Tibial nerve (tissue), 4 donors: ENCODE measurements around the gene ADGRL3.

ENCODE experiments used
- CTCF ChIP-seq, 5 experiments: fragments of 200-600 bp in 3 of 5; fragments of 450-650 bp in 2 of 5; sonication (generic) in 3 of 5; IDR thresholded peaks; one replicate each; pipeline ENCODE4 v1.5.1; 2016 to 2019; ENCODE audit warnings: antibody characterized with exemption in 5 of 5, mild to moderate bottlenecking in 3 of 5, moderate library complexity in 2 of 5
- EP300 ChIP-seq, 2 donors: sonication (generic); formaldehyde crosslinking; IDR thresholded peaks; one replicate each; pipeline ENCODE4 v1.6.1; 2017; ENCODE audit warnings: antibody characterized with exemption in 2 of 2, mild to moderate bottlenecking in 1 of 2
- POLR2A ChIP-seq, 2 donors: fragments of 450-650 bp; IDR thresholded peaks; one replicate each; pipeline ENCODE4 v1.6.1; 2017; ENCODE audit warnings: antibody characterized with exemption in 2 of 2, mild to moderate bottlenecking in 2 of 2, moderate library complexity in 2 of 2

GRCh38 chr4:61332693-61333092, 132.6 kb downstream of the ADGRL3 start:
- TF ChIP-seq CTCF (IDR thresholded peaks at IDR 0.05) = no peak
- no peak for TF ChIP-seq EP300 (IDR thresholded peaks at IDR 0.05)
- no peak for TF ChIP-seq POLR2A (IDR thresholded peaks at IDR 0.05)
